Glutamatergic neuron (in vitro differentiated cells): ENCODE data around the gene ZBTB47. TPM values are rescaled to one million over a fixed set of nuclear protein-coding genes. Genes with fewer than 3 reads are reported as not detected.

Source experiments
- DNase-seq: peaks from one replicate; pipeline ENCODE4 v3.0.0; 2022
- H3K27ac Mint-ChIP-seq: one replicate; pipeline ENCODE4 v1.8.0; 2020; ENCODE audit warnings: mild to moderate bottlenecking, mixed read lengths, inconsistent platforms; ENCODE audit not compliant: unreplicated experiment
- H3K27me3 Mint-ChIP-seq: one replicate; pipeline ENCODE4 v1.8.0; 2020; ENCODE audit warnings: mild to moderate bottlenecking, moderate library complexity, mixed read lengths, inconsistent platforms; ENCODE audit not compliant: unreplicated experiment
- H3K36me3 Mint-ChIP-seq: one replicate; pipeline ENCODE4 v1.8.0; 2020; ENCODE audit warnings: mild to moderate bottlenecking, mixed read lengths, inconsistent platforms; ENCODE audit not compliant: unreplicated experiment
- H3K4me1 Mint-ChIP-seq: one replicate; pipeline ENCODE4 v1.8.0; 2020; ENCODE audit warnings: mild to moderate bottlenecking, low read depth, mixed read lengths, inconsistent platforms; ENCODE audit not compliant: unreplicated experiment
- H3K4me3 Mint-ChIP-seq: one replicate; pipeline ENCODE4 v1.8.0; 2020; ENCODE audit warnings: mild to moderate bottlenecking, mixed read lengths, inconsistent platforms; ENCODE audit not compliant: unreplicated experiment
- H3K9me3 Mint-ChIP-seq: one replicate; pipeline ENCODE4 v1.8.0; 2020; ENCODE audit warnings: mild to moderate bottlenecking, moderate library complexity, mixed read lengths, inconsistent platforms; ENCODE audit not compliant: unreplicated experiment
- CTCF ChIP-seq: fragments of 200-600 bp; sonication (generic); IDR thresholded peaks from one replicate; pipeline ENCODE4 v1.5.0; 2021; ENCODE audit not compliant: partially characterized antibody, unreplicated experiment
- total RNA-seq: library from RNA; stranded (reverse); fragmentation: NEBNext Ultra II Directional; extraction: Animal tissue kit (Norgen Biotek cat#: 25700); gene quantifications from one replicate; pipeline ENCODE4 v1.2.1, GENCODE V29; 2021; ENCODE audit not compliant: unreplicated experiment

Gene ZBTB47
- total RNA-seq, 1 donor from 2014 or later = 9.7 TPM

DNA sequence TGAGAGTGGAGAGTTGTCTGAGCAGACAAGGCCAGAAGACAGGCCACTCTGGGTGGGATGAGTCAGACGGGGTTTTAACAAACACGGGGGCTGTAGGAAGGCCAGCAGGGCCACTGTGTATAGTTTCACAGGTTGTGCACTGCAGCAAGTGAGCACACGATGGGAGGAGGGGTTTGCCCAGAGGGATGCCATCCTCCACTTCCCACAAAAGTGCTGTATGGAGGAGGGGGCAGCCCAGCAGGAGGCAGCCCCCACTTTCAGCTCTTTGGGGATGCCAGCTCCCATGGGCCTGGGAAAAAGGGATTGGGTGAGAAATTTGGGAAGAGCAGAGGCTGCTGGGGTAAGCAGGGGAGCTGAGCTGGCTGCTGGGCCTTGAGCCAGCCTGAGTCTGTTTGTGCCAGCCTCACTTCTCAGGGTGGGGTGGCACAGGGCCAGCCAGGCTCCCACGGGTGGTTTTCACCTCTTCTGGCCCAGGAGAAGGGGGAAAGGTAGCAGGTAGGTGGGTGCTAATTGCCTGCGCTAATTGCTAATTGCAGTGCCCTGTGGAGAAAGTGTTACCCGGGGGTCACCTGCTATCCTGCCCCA, 6.7 kb downstream of the ZBTB47 start:
- peaks cover 9% of the 10 kb centered on the region for H3K9me3 Mint-ChIP-seq
- no peak for TF ChIP-seq CTCF
- H3K36me3 Mint-ChIP-seq = peaks cover 3% of the 10 kb centered on the region
- peak overlapping the region; percentile 24 for H3K27ac Mint-ChIP-seq
- peaks cover 13% of the 10 kb centered on the region for H3K4me1 Mint-ChIP-seq
- peak overlapping the region; percentile 40 for H3K4me3 Mint-ChIP-seq
- peaks cover 13% of the 10 kb centered on the region for H3K27me3 Mint-ChIP-seq
- DNase-seq = no peak

GRCh38 chr3:42660898-42661297, 7.4 kb downstream of the ZBTB47 start:
- Mint-ChIP-seq H3K4me1 (peaks cover 14% of the 10 kb centered on the region), H3K36me3 (peaks cover 3% of the 10 kb centered on the region), H3K27me3 (peaks cover 13% of the 10 kb centered on the region), H3K4me3 (no peak overlapping the region), H3K9me3 (peaks cover 9% of the 10 kb centered on the region), H3K27ac (no peak overlapping the region)
- no peak for DNase-seq
- TF ChIP-seq CTCF = no peak

DNA sequence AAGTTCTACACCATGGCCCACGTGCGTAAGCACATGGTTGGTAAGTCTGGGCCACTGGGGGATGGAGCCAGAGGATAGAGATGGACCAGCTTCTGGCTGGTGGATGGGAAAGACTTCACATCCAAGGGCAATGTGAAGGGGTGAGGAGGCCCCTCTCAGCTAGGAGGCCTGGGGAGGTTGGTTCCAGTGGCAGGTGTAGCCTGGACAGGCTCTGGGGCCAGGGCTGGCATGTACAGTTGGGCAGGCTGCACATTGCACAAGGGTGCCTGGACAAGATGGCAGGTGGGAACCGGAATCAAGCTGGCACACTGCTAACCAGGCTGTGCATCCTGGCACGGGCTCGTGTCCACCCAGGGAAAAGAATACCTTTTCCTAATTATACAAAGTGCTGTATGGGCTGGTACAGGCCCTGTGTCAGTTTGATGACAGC, 8.1 kb downstream of the ZBTB47 start:
- DNase-seq = no peak
- H3K4me1 Mint-ChIP-seq = peaks cover 14% of the 10 kb centered on the region
- peaks cover 7% of the 10 kb centered on the region for H3K9me3 Mint-ChIP-seq
- TF ChIP-seq CTCF = no peak
- H3K36me3 Mint-ChIP-seq = peaks cover 3% of the 10 kb centered on the region
- peak overlapping the region; percentile 24 for H3K27ac Mint-ChIP-seq
- H3K27me3 Mint-ChIP-seq = peaks cover 10% of the 10 kb centered on the region
- H3K4me3 Mint-ChIP-seq = no peak overlapping the region

DNA sequence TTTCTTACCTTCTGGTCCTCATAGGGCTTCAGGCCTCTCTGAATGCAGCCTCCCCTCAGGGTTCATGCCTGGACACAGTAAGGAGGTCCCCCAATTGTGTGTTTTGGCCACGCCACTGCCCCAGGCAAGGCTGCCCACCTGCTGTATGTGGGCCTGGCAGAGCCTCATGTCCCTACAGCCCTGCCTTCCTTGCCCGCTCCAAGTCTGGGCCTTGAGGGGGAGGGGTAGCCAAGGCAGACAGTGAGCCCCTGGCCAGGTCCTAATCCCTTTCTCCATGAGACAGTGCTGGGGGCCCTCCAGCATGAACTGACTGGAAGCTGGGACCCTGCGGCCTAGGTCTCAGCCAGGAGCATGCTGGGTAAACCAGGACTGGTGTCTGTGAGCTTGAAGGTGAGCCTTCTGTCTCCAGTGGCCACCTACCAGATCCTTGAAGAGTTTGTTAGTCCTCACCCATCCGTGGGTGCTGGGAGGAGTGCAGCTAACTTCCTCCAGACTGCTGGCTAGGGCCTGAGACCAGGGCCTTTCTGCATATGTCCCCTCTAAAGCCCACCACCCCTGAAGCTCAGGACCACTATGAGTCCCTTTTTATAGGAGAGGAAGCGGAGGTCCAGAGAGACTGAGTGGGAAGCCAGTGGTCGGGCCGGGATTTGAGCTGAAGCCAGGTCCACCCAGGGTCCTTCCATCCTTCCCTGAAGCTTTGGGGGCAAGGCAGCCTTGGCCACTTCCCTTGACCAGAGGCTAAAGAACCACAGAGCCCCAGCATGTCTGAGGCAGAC, 8.7 kb downstream of the ZBTB47 start:
- TF ChIP-seq CTCF = no peak
- Mint-ChIP-seq H3K9me3 (peaks cover 9% of the 10 kb centered on the region), H3K36me3 (peaks cover 3% of the 10 kb centered on the region), H3K4me3 (no peak overlapping the region), H3K27ac (no peak overlapping the region), H3K4me1 (peaks cover 19% of the 10 kb centered on the region), H3K27me3 (peaks cover 10% of the 10 kb centered on the region)
- no peak for DNase-seq
